ENCODE results near the gene PRRT4. TPM values are rescaled to one million over a fixed set of nuclear protein-coding genes. Genes with fewer than 3 reads are reported as not detected.

Gene PRRT4
- total and polyA plus RNA-seq, 2 of the 13 experiments (the other 11 are each of a cell fraction or from before 2014, with no cell fraction given), result not detected

DNA sequence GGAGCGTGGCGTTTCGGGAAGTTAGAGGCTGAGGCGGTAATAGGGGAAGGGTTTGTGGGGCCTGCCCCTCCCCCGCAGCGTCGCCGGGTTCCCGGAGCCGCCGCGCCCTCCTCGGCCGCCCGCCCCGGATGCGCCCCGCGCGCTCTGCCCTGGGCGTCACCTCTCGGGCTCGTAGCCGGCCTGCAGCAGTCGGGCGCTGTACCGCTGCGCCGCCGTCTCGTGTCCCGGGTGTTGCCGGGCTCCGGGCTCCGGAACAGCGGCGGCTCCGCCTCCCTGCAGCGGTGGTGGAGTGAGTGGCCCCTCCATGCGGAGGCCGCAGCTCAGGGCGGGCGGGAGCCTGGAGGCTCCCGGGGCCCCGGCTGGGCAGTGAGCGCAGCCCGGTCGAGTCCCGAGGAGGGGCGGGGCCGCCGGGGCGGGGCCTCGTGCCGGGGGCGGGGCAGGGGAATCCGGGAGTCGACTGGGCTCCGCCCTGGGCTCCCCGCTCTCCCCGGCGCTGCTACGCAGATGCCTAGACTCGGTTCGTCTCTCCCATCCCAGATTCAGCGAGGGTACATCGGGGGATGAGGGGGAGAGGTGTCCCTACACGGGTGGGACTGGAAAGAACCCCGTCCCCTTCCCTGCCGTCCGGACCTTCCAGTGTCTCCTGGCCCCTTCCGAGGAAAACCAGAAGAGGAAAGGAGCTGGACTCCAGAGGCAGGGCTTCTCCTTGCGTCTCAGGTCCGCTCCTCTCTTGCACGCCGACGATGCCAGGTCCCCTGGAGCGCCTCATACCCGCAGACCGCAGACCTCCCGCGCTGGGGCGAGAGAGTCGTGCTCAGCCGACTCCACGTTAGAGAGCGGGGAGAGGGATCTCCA is 48.3 kb upstream of the PRRT4 start, which contains the start of gene IMPDH1 (continued):
- TF ChIP-seq MTA1 (CRISPR knock-in tag; IDR thresholded peaks at IDR 0.05; ENCODE audit: borderline replicate concordance), result 0 out of 2 replicates have a peak, but pooled peaks have one; percentile 41
- TF ChIP-seq, protein P1, sequence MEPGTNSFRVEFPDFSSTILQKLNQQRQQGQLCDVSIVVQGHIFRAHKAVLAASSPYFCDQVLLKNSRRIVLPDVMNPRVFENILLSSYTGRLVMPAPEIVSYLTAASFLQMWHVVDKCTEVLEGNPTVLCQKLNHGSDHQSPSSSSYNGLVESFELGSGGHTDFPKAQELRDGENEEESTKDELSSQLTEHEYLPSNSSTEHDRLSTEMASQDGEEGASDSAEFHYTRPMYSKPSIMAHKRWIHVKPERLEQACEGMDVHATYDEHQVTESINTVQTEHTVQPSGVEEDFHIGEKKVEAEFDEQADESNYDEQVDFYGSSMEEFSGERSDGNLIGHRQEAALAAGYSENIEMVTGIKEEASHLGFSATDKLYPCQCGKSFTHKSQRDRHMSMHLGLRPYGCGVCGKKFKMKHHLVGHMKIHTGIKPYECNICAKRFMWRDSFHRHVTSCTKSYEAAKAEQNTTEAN (CRISPR knock-in tag; conservative IDR thresholded peaks at IDR 0.05), result peak; percentile 42; the same call in 1 of the 2 replicates
- TF ChIP-seq KDM5B (CRISPR knock-in tag; IDR thresholded peaks at IDR 0.05; ENCODE audit: borderline replicate concordance), result peak; percentile 61; the same call in 1 of the 2 replicates
- TF ChIP-seq, protein P2, sequence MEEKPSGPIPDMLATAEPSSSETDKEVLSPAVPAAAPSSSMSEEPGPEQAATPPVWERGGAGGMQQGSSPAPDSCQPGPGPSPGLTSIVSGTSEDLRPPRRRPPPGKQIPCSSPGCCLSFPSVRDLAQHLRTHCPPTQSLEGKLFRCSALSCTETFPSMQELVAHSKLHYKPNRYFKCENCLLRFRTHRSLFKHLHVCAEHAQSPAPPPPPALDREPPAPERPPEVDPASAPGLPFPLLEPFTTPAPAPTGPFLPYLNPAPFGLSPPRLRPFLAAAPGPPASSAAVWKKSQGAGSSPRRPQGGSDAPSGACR (CRISPR knock-in tag; IDR thresholded peaks at IDR 0.05), result no peak
- TF ChIP-seq TCF12 (IDR thresholded peaks at IDR 0.05), result no peak
- TF ChIP-seq TCF12 (CRISPR knock-in tag; IDR thresholded peaks at IDR 0.05), result peak; percentile 75; the same call in 1 of the 2 replicates
- no peak for TF ChIP-seq SALL2 (CRISPR knock-in tag; IDR thresholded peaks at IDR 0.05)
- no peak for TF ChIP-seq MBD4 (IDR thresholded peaks at IDR 0.05; ENCODE audit: borderline replicate concordance, low read length)
- no peak for TF ChIP-seq PHF21A (CRISPR knock-in tag; IDR thresholded peaks at IDR 0.05)
- no peak for TF ChIP-seq SKIL (CRISPR knock-in tag; IDR thresholded peaks at IDR 0.05; ENCODE audit: borderline replicate concordance)
- TF ChIP-seq, protein P3, sequence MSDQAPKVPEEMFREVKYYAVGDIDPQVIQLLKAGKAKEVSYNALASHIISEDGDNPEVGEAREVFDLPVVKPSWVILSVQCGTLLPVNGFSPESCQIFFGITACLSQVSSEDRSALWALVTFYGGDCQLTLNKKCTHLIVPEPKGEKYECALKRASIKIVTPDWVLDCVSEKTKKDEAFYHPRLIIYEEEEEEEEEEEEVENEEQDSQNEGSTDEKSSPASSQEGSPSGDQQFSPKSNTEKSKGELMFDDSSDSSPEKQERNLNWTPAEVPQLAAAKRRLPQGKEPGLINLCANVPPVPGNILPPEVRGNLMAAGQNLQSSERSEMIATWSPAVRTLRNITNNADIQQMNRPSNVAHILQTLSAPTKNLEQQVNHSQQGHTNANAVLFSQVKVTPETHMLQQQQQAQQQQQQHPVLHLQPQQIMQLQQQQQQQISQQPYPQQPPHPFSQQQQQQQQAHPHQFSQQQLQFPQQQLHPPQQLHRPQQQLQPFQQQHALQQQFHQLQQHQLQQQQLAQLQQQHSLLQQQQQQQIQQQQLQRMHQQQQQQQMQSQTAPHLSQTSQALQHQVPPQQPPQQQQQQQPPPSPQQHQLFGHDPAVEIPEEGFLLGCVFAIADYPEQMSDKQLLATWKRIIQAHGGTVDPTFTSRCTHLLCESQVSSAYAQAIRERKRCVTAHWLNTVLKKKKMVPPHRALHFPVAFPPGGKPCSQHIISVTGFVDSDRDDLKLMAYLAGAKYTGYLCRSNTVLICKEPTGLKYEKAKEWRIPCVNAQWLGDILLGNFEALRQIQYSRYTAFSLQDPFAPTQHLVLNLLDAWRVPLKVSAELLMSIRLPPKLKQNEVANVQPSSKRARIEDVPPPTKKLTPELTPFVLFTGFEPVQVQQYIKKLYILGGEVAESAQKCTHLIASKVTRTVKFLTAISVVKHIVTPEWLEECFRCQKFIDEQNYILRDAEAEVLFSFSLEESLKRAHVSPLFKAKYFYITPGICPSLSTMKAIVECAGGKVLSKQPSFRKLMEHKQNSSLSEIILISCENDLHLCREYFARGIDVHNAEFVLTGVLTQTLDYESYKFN (CRISPR knock-in tag; conservative IDR thresholded peaks at IDR 0.05), result 0 out of 2 replicates have a peak, but pooled peaks have one; percentile 7
- no peak for TF ChIP-seq BRD4 (CRISPR knock-in tag; IDR thresholded peaks at IDR 0.05)
- TF ChIP-seq, protein P4, sequence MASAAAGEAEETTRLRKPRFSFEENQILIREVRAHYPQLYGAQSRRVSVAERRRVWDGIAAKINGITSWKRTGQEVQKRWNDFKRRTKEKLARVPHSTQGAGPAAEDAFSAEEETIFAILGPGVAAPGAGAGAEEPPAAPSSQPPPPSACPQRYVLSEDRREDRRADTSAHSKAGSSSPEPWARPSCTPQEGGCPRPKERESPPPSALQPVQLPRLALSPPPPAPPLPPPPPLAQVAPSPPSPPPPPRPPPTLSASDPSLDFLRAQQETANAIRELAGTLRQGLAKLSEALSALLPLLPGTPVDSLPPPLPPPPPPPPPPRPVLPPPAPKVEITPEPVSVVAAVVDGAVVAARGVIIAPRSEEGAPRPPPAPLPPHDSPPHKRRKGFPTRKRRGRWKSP (CRISPR knock-in tag; IDR thresholded peaks at IDR 0.05), result peak; percentile 82
- TF ChIP-seq ZNF101 (CRISPR knock-in tag; IDR thresholded peaks at IDR 0.05; ENCODE audit: borderline replicate concordance, low read depth), result no peak
- no peak for TF ChIP-seq NKX3-1 (CRISPR knock-in tag; IDR thresholded peaks at IDR 0.05)
- TF ChIP-seq CSRNP1 (CRISPR knock-in tag; IDR thresholded peaks at IDR 0.05), result no peak
- TF ChIP-seq SRY (CRISPR knock-in tag; IDR thresholded peaks at IDR 0.05), result no peak

All from HepG2 (cell line).